ENCODE results near the gene SNX30. TPM values are rescaled to one million over a fixed set of nuclear protein-coding genes. Genes with fewer than 3 reads are reported as not detected.

SNX30 gene
- total and polyA plus RNA-seq, 2 donors (not counting 1 experiment from before 2014, with no cell fraction given), result 3.8 to 20.6 TPM

DNA sequence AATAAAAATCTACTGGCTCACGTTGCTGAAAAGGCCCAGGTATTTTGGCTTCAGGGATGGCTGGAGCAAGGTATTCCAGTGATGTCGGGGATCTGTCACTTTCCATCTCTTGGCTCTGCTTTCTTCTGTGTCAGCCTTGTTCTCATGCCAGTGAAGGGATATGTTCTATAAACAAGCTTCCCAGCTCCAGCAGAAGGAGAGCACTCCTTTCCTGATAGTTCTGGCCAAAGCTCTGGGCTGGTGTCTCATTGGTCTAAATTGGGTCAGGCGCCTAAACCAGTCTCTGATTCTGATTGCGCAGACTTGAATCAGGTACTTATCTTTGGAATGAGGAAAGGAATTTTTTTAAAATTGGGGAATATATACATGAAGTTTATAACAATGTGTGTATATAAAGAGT, 5.1 kb downstream of the SNX30 start:
- Histone ChIP-seq H3K36me3 (replicated peaks in 1 of 2; ENCODE audit: control extremely low read depth in 1 of 2, control insufficient read depth in 1 of 2, extremely low read depth in 1 of 2, insufficient read depth in 2 of 2, low read length in 1 of 2) (no peaks in the 10 kb centered on the region), H3K4me3 (ENCODE audit: control extremely low read depth in 1 of 5, extremely low read depth in 1 of 5, insufficient read depth in 1 of 5, low read depth in 2 of 5, low read length in 4 of 5) (no peak overlapping the region), H3K4me1 (ENCODE audit: control insufficient read depth in 2 of 2, insufficient read depth in 2 of 2, low read length in 2 of 2) (peaks cover 20 to 34% of the 10 kb centered on the region in 2 donors), H3K4me2 (replicated peaks; ENCODE audit: low read depth, low read length, poor library complexity, severe bottlenecking) (no peak overlapping the region), H3K9me3 (ENCODE audit: control extremely low read depth in 1 of 3, control insufficient read depth in 2 of 3, insufficient read depth in 1 of 3, low read length in 2 of 3) (no peaks in the 10 kb centered on the region), H3K9ac (ENCODE audit: low read length) (no peak overlapping the region), H2AFZ (ENCODE audit: insufficient read depth, low read depth, low read length, poor library complexity, severe bottlenecking) (no peak overlapping the region), H3K27me3 (replicated peaks in 1 of 4; ENCODE audit: control extremely low read depth in 1 of 4, control insufficient read depth in 3 of 4, insufficient read depth in 4 of 4, low read length in 3 of 4) (no peaks in the 10 kb centered on the region), H3K27ac (ENCODE audit: low read length in 2 of 2) (no peak overlapping the region), H3K79me2 (ENCODE audit: control insufficient read depth, insufficient read depth, low read length) (peaks cover 91% of the 10 kb centered on the region), H4K20me1 (ENCODE audit: control insufficient read depth, insufficient read depth, low read length, poor library complexity, severe bottlenecking) (peaks cover 25% of the 10 kb centered on the region)
- ATAC-seq (ENCODE audit: low read depth), result no peak
- Mint-ChIP-seq H3K27me3 (no peaks in the 10 kb centered on the region), H3K9me3 (ENCODE audit: insufficient read depth) (no peaks in the 10 kb centered on the region), H3K4me1 (peaks cover 59% of the 10 kb centered on the region), H3K4me3 (no peak overlapping the region), H3K27ac (no peak overlapping the region)
- TF ChIP-seq CTCF (IDR thresholded peaks at IDR 0.05) (no peak), EZH2 (IDR thresholded peaks at IDR 0.05; ENCODE audit: borderline replicate concordance, insufficient read depth, low read depth, low read length, poor library complexity, severe bottlenecking) (no peak)
- intact Hi-C loops (cut with micrococcal nuclease), result loop anchor here (2.0 kb wide), 1 partner anchor 33 kb away; no protein-coding TSS in a partner anchor
- ChIA-PET POLR2A (no interaction called here), CTCF (no interaction called here)
- WGBS (ENCODE audit: insufficient coverage), result 92% methylated on average over 2 of the region's 4 CpGs
- DNase-seq, result no peak

GRCh38 chr9:112757282-112757883, 6.8 kb downstream of the SNX30 start:
- Histone ChIP-seq H3K9me3 (ENCODE audit: control extremely low read depth in 1 of 3, control insufficient read depth in 2 of 3, insufficient read depth in 1 of 3, low read length in 2 of 3) (no peaks in the 10 kb centered on the region), H3K9ac (ENCODE audit: low read length) (no peak overlapping the region), H3K27ac (ENCODE audit: low read length in 2 of 2) (no peak overlapping the region), H2AFZ (ENCODE audit: insufficient read depth, low read depth, low read length, poor library complexity, severe bottlenecking) (no peak overlapping the region), H3K36me3 (replicated peaks in 1 of 2; ENCODE audit: control extremely low read depth in 1 of 2, control insufficient read depth in 1 of 2, extremely low read depth in 1 of 2, insufficient read depth in 2 of 2, low read length in 1 of 2) (no peaks in the 10 kb centered on the region), H3K4me2 (replicated peaks; ENCODE audit: low read depth, low read length, poor library complexity, severe bottlenecking) (no peak overlapping the region), H4K20me1 (ENCODE audit: control insufficient read depth, insufficient read depth, low read length, poor library complexity, severe bottlenecking) (peaks cover 26% of the 10 kb centered on the region), H3K4me3 (ENCODE audit: control extremely low read depth in 1 of 5, extremely low read depth in 1 of 5, insufficient read depth in 1 of 5, low read depth in 2 of 5, low read length in 4 of 5) (no peak overlapping the region), H3K79me2 (ENCODE audit: control insufficient read depth, insufficient read depth, low read length) (peaks cover 91% of the 10 kb centered on the region), H3K4me1 (ENCODE audit: control insufficient read depth in 2 of 2, insufficient read depth in 2 of 2, low read length in 2 of 2) (peaks cover 20 to 29% of the 10 kb centered on the region in 2 donors), H3K27me3 (replicated peaks in 1 of 4; ENCODE audit: control extremely low read depth in 1 of 4, control insufficient read depth in 3 of 4, insufficient read depth in 4 of 4, low read length in 3 of 4) (no peaks in the 10 kb centered on the region)
- peaks cover 64% of the 10 kb centered on the region for H3K4me1 Mint-ChIP-seq
- no peaks in the 10 kb centered on the region for H3K9me3 Mint-ChIP-seq (ENCODE audit: insufficient read depth)
- 91% methylated on average over 5 of the region's 7 CpGs for WGBS (ENCODE audit: insufficient coverage)
- CTCF ChIA-PET, result no interaction called here
- ATAC-seq (ENCODE audit: low read depth) (no peak), DNase-seq (no peak)
- POLR2A ChIA-PET, result no interaction called here
- H3K27me3 Mint-ChIP-seq, result no peaks in the 10 kb centered on the region
- no peak for TF ChIP-seq CTCF (IDR thresholded peaks at IDR 0.05)
- TF ChIP-seq EZH2 (IDR thresholded peaks at IDR 0.05; ENCODE audit: borderline replicate concordance, insufficient read depth, low read depth, low read length, poor library complexity, severe bottlenecking), result no peak
- H3K4me3 Mint-ChIP-seq, result no peak overlapping the region
- H3K27ac Mint-ChIP-seq, result no peak overlapping the region
- intact Hi-C loops (cut with micrococcal nuclease), result loop anchor here (2.0 kb wide), 1 partner anchor 31 kb away; no protein-coding TSS in a partner anchor

Data from B cell (primary cell).